GM08714 (cell line): ENCODE measurements around the gene BCAS1.
"Not testable (repeated sequence)": the region's sequence is repeated elsewhere in the genome, so short reads cannot be mapped to it uniquely, and the experiment has no call there.

ENCODE experiments used
- H3K4me3 ChIP-seq: fragments of 200-500 bp; sonication (Bioruptor generic); 2 replicates; pipeline ENCODE4 v1.5.1; 2014; ENCODE audit warnings: mild to moderate bottlenecking, low read length, inconsistent platforms
- ZNF274 ChIP-seq: IDR thresholded peaks from 2 replicates; pipeline ENCODE4 v1.6.1; 2012; ENCODE audit warnings: mild to moderate bottlenecking, low read depth, low read length

The BCAS1 gene

GRCh38 chr20:53937339-53937741 is 133.1 kb downstream of the BCAS1 start:
- no peak for TF ChIP-seq ZNF274
- no peak overlapping the region for H3K4me3 ChIP-seq

GRCh38 chr20:53935344-53936084 is 134.9 kb downstream of the BCAS1 start:
- peak overlapping the region; percentile 41; the same call in 1 of the 2 replicates for H3K4me3 ChIP-seq
- no peak for TF ChIP-seq ZNF274

DNA sequence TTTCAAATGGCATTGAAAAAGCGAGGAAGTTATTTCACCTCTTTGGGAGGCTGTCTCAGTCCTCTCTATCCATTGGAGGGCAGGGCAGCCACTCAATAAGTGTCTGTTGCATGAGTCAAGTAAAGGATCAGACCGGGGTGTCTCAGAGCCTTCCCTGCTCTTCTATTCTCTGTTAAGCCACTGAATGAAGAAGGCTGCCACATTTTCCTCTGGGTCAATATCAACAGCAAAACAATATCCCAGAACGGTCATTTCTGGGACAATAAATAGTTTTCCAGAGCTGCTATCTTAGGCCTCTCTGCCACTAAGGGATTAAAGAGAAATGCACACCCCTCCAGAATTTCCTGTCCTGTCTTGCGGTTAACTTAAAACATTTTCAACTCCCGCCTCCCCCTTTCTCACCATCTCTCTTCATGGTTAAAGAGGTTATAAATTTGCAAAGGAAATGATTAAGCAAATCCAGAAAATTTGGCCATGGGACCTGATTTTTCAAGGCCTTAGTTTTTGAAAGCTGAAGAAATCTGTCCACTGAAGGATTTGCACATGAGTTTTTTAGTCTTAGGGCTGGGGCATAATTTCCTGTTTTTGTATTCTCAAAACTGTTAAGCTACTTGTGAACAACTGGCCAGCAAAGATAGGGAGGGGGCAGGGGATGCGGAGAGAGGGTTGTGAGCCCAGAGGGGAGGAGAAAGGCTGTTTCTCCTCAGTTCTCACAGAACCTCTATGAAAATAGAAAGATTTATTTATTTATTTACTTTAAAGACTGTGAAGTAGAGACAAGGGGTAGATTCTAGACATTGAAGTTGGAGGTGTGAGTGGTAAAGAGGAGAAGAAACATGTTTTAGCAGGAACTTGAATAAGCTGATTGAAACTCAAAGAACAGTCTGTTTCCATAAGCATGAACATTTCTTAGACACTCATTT is 135.7 kb downstream of the BCAS1 start:
- peak overlapping the region; percentile 48; the same call in 1 of the 2 replicates for H3K4me3 ChIP-seq
- no peak for TF ChIP-seq ZNF274

- H3K4me3 ChIP-seq, result no peak overlapping the region
- no peak for TF ChIP-seq ZNF274
Measured at GRCh38 chr20:53933232-53933846, 137.1 kb downstream of the BCAS1 start.

- not testable (repeated sequence) for H3K4me3 ChIP-seq
Measured at GRCh38 chr20:53932655-53933192, 137.7 kb downstream of the BCAS1 start.

GRCh38 chr20:53931597-53931996 is 138.8 kb downstream of the BCAS1 start:
- TF ChIP-seq ZNF274, result no peak
- H3K4me3 ChIP-seq, result no peak overlapping the region

- TF ChIP-seq ZNF274, result no peak
- H3K4me3 ChIP-seq, result peak overlapping the region; percentile 28; the same call in 1 of the 2 replicates
Measured at GRCh38 chr20:53930651-53931504, 139.5 kb downstream of the BCAS1 start.

DNA sequence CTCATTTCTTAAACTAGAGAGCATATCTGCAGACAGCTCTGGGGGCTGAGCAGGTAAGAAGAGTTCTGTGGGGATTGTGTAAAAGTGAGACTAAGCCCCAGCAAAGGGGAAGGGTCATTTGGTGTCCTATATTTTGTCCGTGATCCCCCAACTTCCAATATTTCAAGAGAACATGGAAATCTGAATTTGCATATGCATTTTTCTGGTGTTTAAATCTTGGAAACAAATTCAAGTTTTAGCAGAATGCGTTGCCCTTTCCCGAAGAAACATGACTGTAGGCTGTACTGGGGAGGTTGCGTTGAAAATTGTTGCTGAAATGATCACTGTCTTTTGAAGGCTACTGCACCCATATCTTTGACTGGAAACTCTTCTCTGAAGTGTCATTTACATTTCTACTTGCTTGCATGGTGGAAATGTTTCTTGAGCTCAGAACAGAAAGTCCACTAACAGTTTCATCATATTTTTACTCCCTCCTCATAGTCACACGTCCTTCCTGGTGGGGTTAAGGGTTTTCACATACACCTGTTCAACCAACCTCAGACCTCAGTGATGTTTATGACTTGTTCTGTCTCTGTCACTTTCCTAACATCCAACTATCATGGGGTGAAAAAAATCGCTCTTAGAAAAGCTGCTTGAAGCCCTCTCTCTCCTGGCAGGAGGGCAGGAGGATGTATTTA is 140.3 kb downstream of the BCAS1 start:
- TF ChIP-seq ZNF274, result no peak
- H3K4me3 ChIP-seq, result peak overlapping the region; percentile 18; the same call in 1 of the 2 replicates

GRCh38 chr20:53929399-53929798 is 141.0 kb downstream of the BCAS1 start:
- no peak for TF ChIP-seq ZNF274
- no peak overlapping the region for H3K4me3 ChIP-seq

GRCh38 chr20:53927990-53928389 is 142.4 kb downstream of the BCAS1 start:
- no peak for TF ChIP-seq ZNF274
- no peak overlapping the region for H3K4me3 ChIP-seq

DNA sequence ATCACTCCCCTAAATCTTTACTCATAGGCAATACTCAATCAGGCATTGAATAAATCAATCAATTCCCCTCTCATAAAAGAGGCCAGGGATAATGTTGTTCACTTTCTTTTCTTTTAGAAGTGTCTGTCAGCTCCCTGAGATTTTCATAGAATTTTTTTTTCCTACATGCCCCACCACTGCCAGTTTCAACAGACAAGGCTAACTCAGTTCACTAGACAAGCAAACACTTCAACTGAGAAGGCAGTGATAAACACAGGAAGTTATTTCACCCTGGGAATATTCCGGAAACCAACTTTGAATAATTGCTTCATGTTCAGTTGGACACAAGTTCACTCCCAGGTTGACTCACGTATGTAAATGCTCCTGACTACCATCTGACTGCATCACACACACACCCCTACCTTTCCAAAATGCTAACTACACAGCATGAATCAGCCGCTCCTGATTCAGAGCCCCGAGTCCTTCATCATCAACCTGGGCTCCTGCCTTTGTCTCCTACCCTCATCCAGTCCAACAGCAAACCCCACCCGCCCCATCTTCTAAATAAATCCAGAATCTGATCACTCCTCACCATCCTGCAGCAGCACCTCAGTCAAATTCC is 143.9 kb downstream of the BCAS1 start:
- no peak for TF ChIP-seq ZNF274
- no peak overlapping the region; the same call in 1 of the 2 replicates for H3K4me3 ChIP-seq

- TF ChIP-seq ZNF274, result no peak
- H3K4me3 ChIP-seq, result peak overlapping the region; percentile 35; the same call in 1 of the 2 replicates
Measured at GRCh38 chr20:53925651-53926401, 144.6 kb downstream of the BCAS1 start.
